OCI-LY3 (cell line): Measurements from ENCODE around the gene AASS.

Experiments
- H2AFZ ChIP-seq: fragments of 200-600, 300-600 bp; shearing (Covaris generic); 2 replicates; pipeline ENCODE4 v1.6.0; 2014; ENCODE audit warnings: antibody characterized with exemption, low read depth, low read length
- H3K27ac ChIP-seq: fragments of 200-600, 300-600 bp; sonication (generic); 2 replicates; pipeline ENCODE4 v1.5.1; 2014; ENCODE audit warnings: mild to moderate bottlenecking, low read length, moderate library complexity, mixed read lengths
- H3K27me3 ChIP-seq: fragments of 200-600, 300-600 bp; sonication (generic); 2 replicates; pipeline ENCODE4 v1.6.1; 2014; ENCODE audit warnings: low read depth, low read length, mixed read lengths
- H3K36me3 ChIP-seq: fragments of 200-600, 300-600 bp; sonication (generic); replicated peaks from 2 replicates; pipeline ENCODE3; 2014; ENCODE audit warnings: low read depth, low read length, mixed read lengths
- H3K4me1 ChIP-seq: fragments of 300-600, 200-600 bp; sonication (generic); 2 replicates; pipeline ENCODE4 v1.6.1; 2014; ENCODE audit warnings: low read length, mixed read lengths
- H3K4me2 ChIP-seq: fragments of 200-600, 300-600 bp; sonication (generic); 2 replicates; pipeline ENCODE4 v1.6.1; 2014; ENCODE audit warnings: low read length, mixed read lengths
- H3K4me3 ChIP-seq: fragments of 300-600, 200-600 bp; sonication (generic); 2 replicates; pipeline ENCODE4 v1.5.1; 2014; ENCODE audit warnings: antibody characterized with exemption, mild to moderate bottlenecking, low read length, moderate library complexity
- H3K79me2 ChIP-seq: fragments of 300-600, 200-600 bp; shearing (Covaris generic); 2 replicates; pipeline ENCODE4 v1.6.1; 2014; ENCODE audit warnings: mild to moderate bottlenecking, low read length, mixed read lengths
- H3K9ac ChIP-seq: fragments of 300-600, 200-600 bp; shearing (Covaris generic); 2 replicates; pipeline ENCODE4 v1.6.0; 2014; ENCODE audit warnings: mild to moderate bottlenecking, low read length, moderate library complexity
- H3K9me3 ChIP-seq: fragments of 200-600, 300-600 bp; shearing (Covaris generic); 2 replicates; pipeline ENCODE4 v1.6.1; 2014; ENCODE audit warnings: low read length, mixed read lengths; ENCODE audit not compliant: insufficient read depth
- H4K20me1 ChIP-seq: fragments of 200-600, 300-600 bp; sonication (generic); 2 replicates; pipeline ENCODE4 v1.6.1; 2016; ENCODE audit warnings: low read length, mixed read lengths; ENCODE audit not compliant: insufficient read depth
- CTCF ChIP-seq: fragments of 200-600, 300-600 bp; sonication (generic); IDR thresholded peaks from 2 replicates; pipeline ENCODE4 v1.5.1; 2014; ENCODE audit warnings: antibody characterized with exemption, low read length, low read depth
- EZH2phosphoT487 ChIP-seq: fragments of 200-600 bp; shearing (Covaris generic); IDR thresholded peaks from 2 replicates; pipeline ENCODE4 v1.6.1; 2018; ENCODE audit warnings: antibody characterized with exemption, mixed run types, low read depth

Gene AASS

GRCh38 chr7:122064971-122065370, 79.1 kb downstream of the AASS start:
- H3K4me2 ChIP-seq: no peak overlapping the region
- H2AFZ ChIP-seq: no peak overlapping the region
- no peaks in the 10 kb centered on the region for H3K36me3 ChIP-seq
- TF ChIP-seq CTCF: no peak
- TF ChIP-seq EZH2phosphoT487: no peak
- H3K27me3 ChIP-seq: no peaks in the 10 kb centered on the region
- H3K79me2 ChIP-seq: no peaks in the 10 kb centered on the region
- H3K9ac ChIP-seq: no peak overlapping the region
- no peak overlapping the region for H3K4me3 ChIP-seq
- no peaks in the 10 kb centered on the region for H3K9me3 ChIP-seq
- no peak overlapping the region for H3K27ac ChIP-seq
- peaks cover 3% of the 10 kb centered on the region; the same call in 1 of the 2 replicates for H3K4me1 ChIP-seq
- H4K20me1 ChIP-seq: no peaks in the 10 kb centered on the region

GRCh38 chr7:122063146-122063545, 80.9 kb downstream of the AASS start:
- Histone ChIP-seq H3K4me3 (no peak overlapping the region), H3K27ac (no peak overlapping the region), H3K9ac (no peak overlapping the region), H4K20me1 (no peaks in the 10 kb centered on the region), H3K79me2 (no peaks in the 10 kb centered on the region), H3K36me3 (no peaks in the 10 kb centered on the region), H2AFZ (no peak overlapping the region), H3K9me3 (no peaks in the 10 kb centered on the region), H3K4me2 (no peak overlapping the region), H3K27me3 (no peaks in the 10 kb centered on the region), H3K4me1 (no peaks in the 10 kb centered on the region)
- TF ChIP-seq EZH2phosphoT487 (no peak), CTCF (no peak)

GRCh38 chr7:122059542-122059941, 84.5 kb downstream of the AASS start:
- Histone ChIP-seq H3K4me1 (0 out of 2 replicates have a peak, but pooled peaks cover 4% of the 10 kb centered on the region), H3K27me3 (no peaks in the 10 kb centered on the region), H3K4me2 (no peak overlapping the region), H2AFZ (no peak overlapping the region), H3K36me3 (no peaks in the 10 kb centered on the region), H3K27ac (no peak overlapping the region), H3K4me3 (no peak overlapping the region), H3K79me2 (no peaks in the 10 kb centered on the region), H4K20me1 (no peaks in the 10 kb centered on the region), H3K9ac (no peak overlapping the region), H3K9me3 (no peaks in the 10 kb centered on the region)
- TF ChIP-seq CTCF (no peak), EZH2phosphoT487 (no peak)

GRCh38 chr7:122056977-122057376, 87.1 kb downstream of the AASS start:
- Histone ChIP-seq H3K9ac (no peak overlapping the region), H3K4me3 (no peak overlapping the region), H3K4me1 (0 out of 2 replicates have a peak, but pooled peaks cover 4% of the 10 kb centered on the region), H3K27me3 (no peaks in the 10 kb centered on the region), H4K20me1 (no peaks in the 10 kb centered on the region), H3K79me2 (no peaks in the 10 kb centered on the region), H3K4me2 (no peak overlapping the region), H3K27ac (no peak overlapping the region), H2AFZ (no peak overlapping the region), H3K36me3 (no peaks in the 10 kb centered on the region), H3K9me3 (no peaks in the 10 kb centered on the region)
- TF ChIP-seq CTCF (no peak), EZH2phosphoT487 (no peak)
